Measurements from ENCODE around the gene ZNF862.

GRCh38 chr7:149870701-149871483, 32.7 kb downstream of the ZNF862 start:
- TF ChIP-seq ZNF274 (IDR thresholded peaks at IDR 0.05; ENCODE audit: borderline replicate concordance, extremely low read depth, low read length): no peak
- no peak for TF ChIP-seq CTCF (IDR thresholded peaks at IDR 0.05; ENCODE audit: control extremely low read depth in 1 of 3, insufficient read depth in 1 of 3, low read depth in 1 of 3, low read length in 3 of 3)
- TF ChIP-seq EP300 (IDR thresholded peaks at IDR 0.05; ENCODE audit: borderline replicate concordance in 1 of 2, low read depth in 2 of 2, low read length in 2 of 2): no peak
- TF ChIP-seq POLR2A (IDR thresholded peaks at IDR 0.05; ENCODE audit: control extremely low read depth in 1 of 2, low read depth in 2 of 2, low read length in 2 of 2): no peak
- TF ChIP-seq CEBPB (IDR thresholded peaks at IDR 0.05; ENCODE audit: low read depth, low read length): no peak
- TF ChIP-seq TEAD4 (IDR thresholded peaks at IDR 0.05; ENCODE audit: low read depth, low read length): no peak
